ENCODE results near the gene AKT1.

Gene AKT1

GRCh38 chr14:104786726-104787675 lies 8.5 kb downstream of the AKT1 start:
- FAIRE-seq (no peak), DNase-seq (ENCODE audit: low spot score) (no peak)

- no peak for DNase-seq (ENCODE audit: low spot score)
- FAIRE-seq: no peak
Measured at GRCh38 chr14:104786091-104786586, 9.4 kb downstream of the AKT1 start.

GRCh38 chr14:104785708-104786080 lies 9.9 kb downstream of the AKT1 start:
- no peak for FAIRE-seq
- DNase-seq (ENCODE audit: low spot score): no peak

- FAIRE-seq (no peak), DNase-seq (ENCODE audit: low spot score) (no peak)
Measured at GRCh38 chr14:104784846-104785707, 10.5 kb downstream of the AKT1 start.

GRCh38 chr14:104784218-104784568 lies 11.4 kb downstream of the AKT1 start:
- FAIRE-seq: no peak

GRCh38 chr14:104783484-104784217 lies 11.9 kb downstream of the AKT1 start:
- FAIRE-seq (no peak), DNase-seq (ENCODE audit: low spot score) (no peak)

More at GRCh38 chr14:104784218-104784568, 11.4 kb downstream of the AKT1 start:
- no peak for DNase-seq (ENCODE audit: low spot score)

GRCh38 chr14:104782808-104783139 lies 12.8 kb downstream of the AKT1 start:
- DNase-seq (ENCODE audit: low spot score) (no peak), FAIRE-seq (no peak)

- DNase-seq (ENCODE audit: low spot score) (no peak), FAIRE-seq (no peak)
Measured at GRCh38 chr14:104782086-104782807, 13.3 kb downstream of the AKT1 start.

- DNase-seq (ENCODE audit: low spot score) (no peak), FAIRE-seq (no peak)
Measured at GRCh38 chr14:104781271-104782077, 14.1 kb downstream of the AKT1 start.

- DNase-seq (ENCODE audit: low spot score) (no peak), FAIRE-seq (no peak)
Measured at GRCh38 chr14:104780513-104781030, 15.0 kb downstream of the AKT1 start.

- FAIRE-seq (no peak), DNase-seq (ENCODE audit: low spot score) (no peak)
Measured at GRCh38 chr14:104779776-104780512, 15.6 kb downstream of the AKT1 start.

- no peak for DNase-seq (ENCODE audit: low spot score)
Measured at GRCh38 chr14:104778694-104779331, 16.7 kb downstream of the AKT1 start.

GRCh38 chr14:104777808-104778249 lies 17.7 kb downstream of the AKT1 start:
- FAIRE-seq (no peak), DNase-seq (ENCODE audit: low spot score) (no peak)

More at GRCh38 chr14:104778694-104779331, 16.7 kb downstream of the AKT1 start:
- FAIRE-seq: no peak

- no peak for FAIRE-seq
- no peak for DNase-seq (ENCODE audit: low spot score)
Measured at GRCh38 chr14:104776961-104777807, 18.4 kb downstream of the AKT1 start.

- FAIRE-seq (no peak), DNase-seq (ENCODE audit: low spot score) (no peak)
Measured at GRCh38 chr14:104776481-104776880, 19.1 kb downstream of the AKT1 start.

GRCh38 chr14:104775073-104775489 lies 20.5 kb downstream of the AKT1 start:
- FAIRE-seq (no peak), DNase-seq (ENCODE audit: low spot score) (no peak)

GRCh38 chr14:104774453-104775072 lies 21.0 kb downstream of the AKT1 start:
- DNase-seq (ENCODE audit: low spot score): no peak
- FAIRE-seq: no peak

Data from RCC 7860 (cell line).